ENCODE measurements around the gene HOATZ.

DNA sequence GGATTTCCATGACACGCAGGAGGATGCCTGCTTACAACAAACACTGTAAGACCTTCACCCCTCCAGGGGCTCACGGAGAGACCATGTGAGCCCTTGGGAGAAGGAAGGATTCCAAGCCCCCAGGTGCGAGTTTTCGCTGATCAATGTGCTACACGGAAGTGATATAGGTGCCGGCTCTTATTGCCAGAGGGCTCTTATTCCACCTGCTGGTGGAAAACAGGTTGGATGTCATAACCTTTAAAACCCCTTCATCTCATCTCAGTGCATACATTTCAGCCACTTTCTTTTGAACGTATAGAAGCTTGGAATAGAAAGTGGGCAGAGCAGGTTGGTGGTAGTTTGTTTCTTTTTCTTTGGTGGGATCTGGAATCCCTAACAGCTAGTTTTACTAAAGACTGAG is 51.7 kb downstream of the HOATZ start:
- TF ChIP-seq POLR2A (IDR thresholded peaks at IDR 0.05), result no peak
- TF ChIP-seq, protein P1, sequence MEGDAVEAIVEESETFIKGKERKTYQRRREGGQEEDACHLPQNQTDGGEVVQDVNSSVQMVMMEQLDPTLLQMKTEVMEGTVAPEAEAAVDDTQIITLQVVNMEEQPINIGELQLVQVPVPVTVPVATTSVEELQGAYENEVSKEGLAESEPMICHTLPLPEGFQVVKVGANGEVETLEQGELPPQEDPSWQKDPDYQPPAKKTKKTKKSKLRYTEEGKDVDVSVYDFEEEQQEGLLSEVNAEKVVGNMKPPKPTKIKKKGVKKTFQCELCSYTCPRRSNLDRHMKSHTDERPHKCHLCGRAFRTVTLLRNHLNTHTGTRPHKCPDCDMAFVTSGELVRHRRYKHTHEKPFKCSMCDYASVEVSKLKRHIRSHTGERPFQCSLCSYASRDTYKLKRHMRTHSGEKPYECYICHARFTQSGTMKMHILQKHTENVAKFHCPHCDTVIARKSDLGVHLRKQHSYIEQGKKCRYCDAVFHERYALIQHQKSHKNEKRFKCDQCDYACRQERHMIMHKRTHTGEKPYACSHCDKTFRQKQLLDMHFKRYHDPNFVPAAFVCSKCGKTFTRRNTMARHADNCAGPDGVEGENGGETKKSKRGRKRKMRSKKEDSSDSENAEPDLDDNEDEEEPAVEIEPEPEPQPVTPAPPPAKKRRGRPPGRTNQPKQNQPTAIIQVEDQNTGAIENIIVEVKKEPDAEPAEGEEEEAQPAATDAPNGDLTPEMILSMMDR (IDR thresholded peaks at IDR 0.05), result no peak
- no peak for TF ChIP-seq POLR2AphosphoS5 (IDR thresholded peaks at IDR 0.05)
- TF ChIP-seq EP300 (IDR thresholded peaks at IDR 0.05), result no peak
